DOHH2 (cell line): Measurements from ENCODE around the gene YPEL3.

Source experiments
- H3F3A ChIP-seq: fragments of 200-600 bp; sonication (generic), shearing (Covaris generic); 2 replicates; pipeline ENCODE4 v1.6.0; 2016; ENCODE audit warnings: antibody characterized with exemption, mild to moderate bottlenecking; ENCODE audit not compliant: control insufficient read depth, insufficient read depth
- H3K27ac ChIP-seq: fragments of 200-600 bp; sonication (generic); 2 replicates; pipeline ENCODE4 v1.5.1; 2014; ENCODE audit warnings: low read depth, mild to moderate bottlenecking, low read length, moderate library complexity
- H3K27me3 ChIP-seq: fragments of 200-600 bp; sonication (generic); 2 replicates; pipeline ENCODE4 v1.6.1; 2014; ENCODE audit warnings: mild to moderate bottlenecking, low read length, mixed read lengths; ENCODE audit not compliant: control insufficient read depth
- H3K36me3 ChIP-seq: fragments of 200-600 bp; sonication (generic); 2 replicates; pipeline ENCODE4 v1.6.1; 2014; ENCODE audit warnings: mild to moderate bottlenecking, low read length, moderate library complexity, mixed read lengths; ENCODE audit not compliant: control insufficient read depth
- H3K4me1 ChIP-seq: fragments of 200-600 bp; sonication (generic); 2 replicates; pipeline ENCODE4 v1.6.1; 2014; ENCODE audit warnings: mild to moderate bottlenecking, low read length, mixed read lengths; ENCODE audit not compliant: control insufficient read depth
- H3K4me2 ChIP-seq: fragments of 200-600 bp; sonication (generic); 2 replicates; pipeline ENCODE4 v1.6.0; 2014; ENCODE audit warnings: mild to moderate bottlenecking, low read length, moderate library complexity
- H3K4me3 ChIP-seq: fragments of 200-600 bp; sonication (generic); 2 replicates; pipeline ENCODE4 v1.5.1; 2014; ENCODE audit warnings: mild to moderate bottlenecking, low read length, mixed read lengths
- H3K79me2 ChIP-seq: fragments of 200-600 bp; sonication (generic); 2 replicates; pipeline ENCODE4 v1.6.1; 2014; ENCODE audit warnings: mild to moderate bottlenecking, low read length, mixed read lengths; ENCODE audit not compliant: control insufficient read depth
- H3K9me2 ChIP-seq: fragments of 200-600 bp; sonication (generic); replicated peaks from 2 replicates; pipeline ENCODE4 v1.6.1; 2014; ENCODE audit warnings: mild to moderate bottlenecking, low read length, mixed read lengths; ENCODE audit not compliant: control insufficient read depth
- H3K9me3 ChIP-seq: fragments of 200-600 bp; sonication (generic); 2 replicates; pipeline ENCODE4 v1.6.1; 2014; ENCODE audit warnings: antibody characterized with exemption, low read length, mixed read lengths; ENCODE audit not compliant: control insufficient read depth, insufficient read depth
- H4K20me1 ChIP-seq: fragments of 200-600 bp; sonication (generic); 2 replicates; pipeline ENCODE4 v1.6.0; 2014; ENCODE audit warnings: low read depth, mild to moderate bottlenecking, antibody characterized with exemption, low read length, moderate library complexity; ENCODE audit not compliant: control insufficient read depth, insufficient read depth
- CTCF ChIP-seq: fragments of 200-600 bp; sonication (generic); IDR thresholded peaks from one replicate; pipeline ENCODE4 v1.5.1; 2014; ENCODE audit warnings: antibody characterized with exemption, mild to moderate bottlenecking, low read depth, low read length; ENCODE audit not compliant: poor library complexity, severe bottlenecking
- EZH2phosphoT487 ChIP-seq: fragments of 200-600 bp; sonication (generic); IDR thresholded peaks from 2 replicates; pipeline ENCODE4 v1.6.1; 2017; ENCODE audit warnings: borderline replicate concordance, mild to moderate bottlenecking, antibody characterized with exemption, low read length, moderate library complexity, mixed read lengths

Gene YPEL3

GRCh38 chr16:30121741-30122571 is 25.9 kb upstream of the YPEL3 start:
- Histone ChIP-seq H4K20me1 (no peaks in the 10 kb centered on the region), H3K9me2 (no peaks in the 10 kb centered on the region), H3K27me3 (peaks cover 4% of the 10 kb centered on the region; the same call in 1 of the 2 replicates), H3K4me1 (peaks cover 40% of the 10 kb centered on the region), H3K36me3 (peaks cover 24% of the 10 kb centered on the region), H3K4me3 (peak overlapping the region; percentile 75), H3F3A (0 out of 2 replicates have a peak, but pooled peaks cover 5% of the 10 kb centered on the region), H3K9me3 (no peaks in the 10 kb centered on the region), H3K4me2 (peak overlapping the region; percentile 82), H3K79me2 (peaks cover 6% of the 10 kb centered on the region), H3K27ac (no peak overlapping the region)
- no peak for TF ChIP-seq CTCF
- TF ChIP-seq EZH2phosphoT487: no peak

- Histone ChIP-seq H3K4me3 (no peak overlapping the region), H3K9me3 (no peaks in the 10 kb centered on the region), H3K79me2 (peaks cover 6% of the 10 kb centered on the region), H3K27ac (no peak overlapping the region), H4K20me1 (no peaks in the 10 kb centered on the region), H3K27me3 (peaks cover 4% of the 10 kb centered on the region; the same call in 1 of the 2 replicates), H3K4me1 (peaks cover 34% of the 10 kb centered on the region), H3K36me3 (peaks cover 28% of the 10 kb centered on the region), H3K9me2 (no peaks in the 10 kb centered on the region), H3F3A (0 out of 2 replicates have a peak, but pooled peaks cover 5% of the 10 kb centered on the region), H3K4me2 (no peak overlapping the region)
- TF ChIP-seq CTCF: no peak
- no peak for TF ChIP-seq EZH2phosphoT487
These were observed 24.5 kb upstream of the YPEL3 start for GRCh38 chr16:30120340-30121105.

GRCh38 chr16:30119428-30119827 is 23.4 kb upstream of the YPEL3 start:
- Histone ChIP-seq H3K27me3 (peaks cover 3% of the 10 kb centered on the region; the same call in 1 of the 2 replicates), H3K9me3 (no peaks in the 10 kb centered on the region), H3K4me1 (peaks cover 45% of the 10 kb centered on the region), H3K4me3 (no peak overlapping the region), H3K27ac (no peak overlapping the region), H3K36me3 (peaks cover 28% of the 10 kb centered on the region), H3K9me2 (no peaks in the 10 kb centered on the region), H3K79me2 (peaks cover 6% of the 10 kb centered on the region), H4K20me1 (no peaks in the 10 kb centered on the region), H3F3A (0 out of 2 replicates have a peak, but pooled peaks cover 5% of the 10 kb centered on the region), H3K4me2 (no peak overlapping the region)
- TF ChIP-seq EZH2phosphoT487 (no peak), CTCF (no peak)
